Suprapubic skin (tissue), 4 donors: ENCODE measurements around the gene BLNK.

Experiments used
- CTCF ChIP-seq, 2 donors: fragments of 200-600 bp in 1 of 2; fragments of 450-650 bp in 1 of 2; sonication (generic) in 1 of 2; IDR thresholded peaks; one replicate each; pipeline ENCODE4 v1.5.1; 2016 to 2019; ENCODE audit warnings: antibody characterized with exemption in 2 of 2, mild to moderate bottlenecking in 1 of 2, moderate library complexity in 1 of 2
- EP300 ChIP-seq: sonication (generic); formaldehyde crosslinking; IDR thresholded peaks from one replicate; pipeline ENCODE4 v1.6.1; 2017; ENCODE audit warnings: antibody characterized with exemption
- POLR2A ChIP-seq, 2 donors: fragments of 450-650 bp; IDR thresholded peaks; one replicate each; pipeline ENCODE4 v1.6.1; 2017; ENCODE audit warnings: antibody characterized with exemption in 2 of 2, mild to moderate bottlenecking in 2 of 2, moderate library complexity in 2 of 2
- POLR2AphosphoS5 ChIP-seq, 3 donors: sonication (generic); formaldehyde crosslinking; IDR thresholded peaks; one replicate each; pipeline ENCODE4 v1.6.1; 2017; ENCODE audit warnings: antibody characterized with exemption in 3 of 3

- TF ChIP-seq CTCF (IDR thresholded peaks at IDR 0.05) (no peak), POLR2A (IDR thresholded peaks at IDR 0.05) (no peak), POLR2AphosphoS5 (IDR thresholded peaks at IDR 0.05) (no peak), EP300 (no peak)
Observed at GRCh38 chr10:96310321-96310669, 38.9 kb upstream of the BLNK start.
